Measurements from ENCODE around the gene OSGEP. TPM values are rescaled to one million over a fixed set of nuclear protein-coding genes. Genes with fewer than 3 reads are reported as not detected.

OSGEP gene
- total and polyA plus RNA-seq, 2 of the 13 experiments (the other 11 are each of a cell fraction or from before 2014, with no cell fraction given) = 39.7 to 41.1 TPM

DNA sequence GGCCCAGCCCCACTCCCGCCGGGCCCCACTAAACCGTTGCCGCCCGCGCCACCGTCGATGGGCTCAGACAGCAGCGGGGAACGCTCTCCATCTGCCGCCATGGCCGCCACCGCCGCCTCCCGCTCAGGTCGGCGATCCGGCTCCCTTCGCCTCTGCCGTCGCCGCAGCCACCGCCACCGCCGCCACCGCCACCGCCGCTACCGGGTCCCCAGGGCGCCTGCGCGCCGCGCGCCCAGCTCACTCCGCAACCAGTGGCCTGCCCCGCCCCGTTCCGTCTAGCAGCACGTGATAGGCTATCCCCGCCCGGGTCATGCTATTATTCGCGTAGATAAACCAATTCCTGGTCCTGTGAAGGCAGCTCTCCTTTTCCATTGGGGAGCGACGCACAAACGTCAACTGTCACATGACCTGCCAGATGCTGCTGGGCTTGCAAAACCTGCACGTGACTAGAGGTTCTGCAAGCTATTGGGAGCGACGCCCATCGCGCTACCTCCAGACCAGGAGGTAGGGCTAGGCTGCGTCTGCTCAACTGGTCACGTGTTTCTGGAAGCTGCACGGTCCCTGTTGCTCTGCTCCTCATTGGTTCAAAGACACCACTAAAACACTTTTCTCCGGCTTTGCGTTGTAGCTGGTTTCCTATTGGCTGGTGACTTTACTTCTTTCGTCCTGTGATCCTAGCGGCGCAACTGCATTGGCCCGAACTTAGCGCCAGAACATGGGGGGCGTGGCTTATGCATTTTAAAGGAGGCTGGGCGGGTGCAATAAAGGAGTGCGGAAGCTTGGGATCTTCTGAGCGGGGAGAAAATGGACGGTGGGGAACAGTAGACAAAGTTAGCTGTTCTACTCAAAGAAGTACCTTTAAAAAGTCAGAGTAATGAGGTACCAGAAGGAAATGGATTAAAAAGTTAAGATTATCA, 6.9 kb upstream of the OSGEP start, which contains the start of gene PIP4P1 (continued):
- TF ChIP-seq, protein P1, sequence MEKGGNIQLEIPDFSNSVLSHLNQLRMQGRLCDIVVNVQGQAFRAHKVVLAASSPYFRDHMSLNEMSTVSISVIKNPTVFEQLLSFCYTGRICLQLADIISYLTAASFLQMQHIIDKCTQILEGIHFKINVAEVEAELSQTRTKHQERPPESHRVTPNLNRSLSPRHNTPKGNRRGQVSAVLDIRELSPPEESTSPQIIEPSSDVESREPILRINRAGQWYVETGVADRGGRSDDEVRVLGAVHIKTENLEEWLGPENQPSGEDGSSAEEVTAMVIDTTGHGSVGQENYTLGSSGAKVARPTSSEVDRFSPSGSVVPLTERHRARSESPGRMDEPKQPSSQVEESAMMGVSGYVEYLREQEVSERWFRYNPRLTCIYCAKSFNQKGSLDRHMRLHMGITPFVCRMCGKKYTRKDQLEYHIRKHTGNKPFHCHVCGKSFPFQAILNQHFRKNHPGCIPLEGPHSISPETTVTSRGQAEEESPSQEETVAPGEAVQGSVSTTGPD (CRISPR knock-in tag; IDR thresholded peaks at IDR 0.05) = no peak
- TF ChIP-seq, protein P2, sequence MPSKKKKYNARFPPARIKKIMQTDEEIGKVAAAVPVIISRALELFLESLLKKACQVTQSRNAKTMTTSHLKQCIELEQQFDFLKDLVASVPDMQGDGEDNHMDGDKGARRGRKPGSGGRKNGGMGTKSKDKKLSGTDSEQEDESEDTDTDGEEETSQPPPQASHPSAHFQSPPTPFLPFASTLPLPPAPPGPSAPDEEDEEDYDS (CRISPR knock-in tag; IDR thresholded peaks at IDR 0.05) = peak; percentile 97
- TF ChIP-seq PLRG1 (conservative IDR thresholded peaks at IDR 0.05) = no peak
- TF ChIP-seq SP5 (CRISPR knock-in tag; IDR thresholded peaks at IDR 0.05; ENCODE audit: borderline replicate concordance, low read depth) = peak; percentile 83
- TF ChIP-seq, protein P3, sequence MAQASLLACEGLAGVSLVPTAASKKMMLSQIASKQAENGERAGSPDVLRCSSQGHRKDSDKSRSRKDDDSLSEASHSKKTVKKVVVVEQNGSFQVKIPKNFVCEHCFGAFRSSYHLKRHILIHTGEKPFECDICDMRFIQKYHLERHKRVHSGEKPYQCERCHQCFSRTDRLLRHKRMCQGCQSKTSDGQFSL (CRISPR knock-in tag; IDR thresholded peaks at IDR 0.05) = 0 out of 2 replicates have a peak, but pooled peaks have one; percentile 46
- TF ChIP-seq ZNF816 (CRISPR knock-in tag; IDR thresholded peaks at IDR 0.05; ENCODE audit: borderline replicate concordance) = peak; percentile 94; the same call in 1 of the 2 replicates
- TF ChIP-seq, protein P4, sequence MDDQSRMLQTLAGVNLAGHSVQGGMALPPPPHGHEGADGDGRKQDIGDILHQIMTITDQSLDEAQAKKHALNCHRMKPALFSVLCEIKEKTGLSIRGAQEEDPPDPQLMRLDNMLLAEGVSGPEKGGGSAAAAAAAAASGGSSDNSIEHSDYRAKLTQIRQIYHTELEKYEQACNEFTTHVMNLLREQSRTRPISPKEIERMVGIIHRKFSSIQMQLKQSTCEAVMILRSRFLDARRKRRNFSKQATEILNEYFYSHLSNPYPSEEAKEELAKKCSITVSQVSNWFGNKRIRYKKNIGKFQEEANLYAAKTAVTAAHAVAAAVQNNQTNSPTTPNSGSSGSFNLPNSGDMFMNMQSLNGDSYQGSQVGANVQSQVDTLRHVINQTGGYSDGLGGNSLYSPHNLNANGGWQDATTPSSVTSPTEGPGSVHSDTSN (CRISPR knock-in tag; IDR thresholded peaks at IDR 0.05; ENCODE audit: borderline replicate concordance) = no peak
- TF ChIP-seq GZF1 (CRISPR knock-in tag; IDR thresholded peaks at IDR 0.05) = peak; percentile 46; the same call in 1 of the 2 replicates
- TF ChIP-seq ZNF7 (CRISPR knock-in tag; IDR thresholded peaks at IDR 0.05) = no peak
- TF ChIP-seq, protein P5, sequence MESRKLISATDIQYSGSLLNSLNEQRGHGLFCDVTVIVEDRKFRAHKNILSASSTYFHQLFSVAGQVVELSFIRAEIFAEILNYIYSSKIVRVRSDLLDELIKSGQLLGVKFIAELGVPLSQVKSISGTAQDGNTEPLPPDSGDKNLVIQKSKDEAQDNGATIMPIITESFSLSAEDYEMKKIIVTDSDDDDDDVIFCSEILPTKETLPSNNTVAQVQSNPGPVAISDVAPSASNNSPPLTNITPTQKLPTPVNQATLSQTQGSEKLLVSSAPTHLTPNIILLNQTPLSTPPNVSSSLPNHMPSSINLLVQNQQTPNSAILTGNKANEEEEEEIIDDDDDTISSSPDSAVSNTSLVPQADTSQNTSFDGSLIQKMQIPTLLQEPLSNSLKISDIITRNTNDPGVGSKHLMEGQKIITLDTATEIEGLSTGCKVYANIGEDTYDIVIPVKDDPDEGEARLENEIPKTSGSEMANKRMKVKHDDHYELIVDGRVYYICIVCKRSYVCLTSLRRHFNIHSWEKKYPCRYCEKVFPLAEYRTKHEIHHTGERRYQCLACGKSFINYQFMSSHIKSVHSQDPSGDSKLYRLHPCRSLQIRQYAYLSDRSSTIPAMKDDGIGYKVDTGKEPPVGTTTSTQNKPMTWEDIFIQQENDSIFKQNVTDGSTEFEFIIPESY (CRISPR knock-in tag; IDR thresholded peaks at IDR 0.05) = peak; percentile 78
- peak; percentile 92 for TF ChIP-seq ZNF556 (CRISPR knock-in tag; IDR thresholded peaks at IDR 0.05; ENCODE audit: borderline replicate concordance)
- TF ChIP-seq, protein P6, sequence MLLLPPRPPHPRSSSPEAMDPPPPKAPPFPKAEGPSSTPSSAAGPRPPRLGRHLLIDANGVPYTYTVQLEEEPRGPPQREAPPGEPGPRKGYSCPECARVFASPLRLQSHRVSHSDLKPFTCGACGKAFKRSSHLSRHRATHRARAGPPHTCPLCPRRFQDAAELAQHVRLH (CRISPR knock-in tag; IDR thresholded peaks at IDR 0.05; ENCODE audit: borderline replicate concordance, low read depth) = peak; percentile 96; the same call in 1 of the 2 replicates
- no peak for TF ChIP-seq FOXA1 (IDR thresholded peaks at IDR 0.05)
- peak; percentile 38; the same call in 1 of the 2 replicates for TF ChIP-seq FOXA1 (CRISPR knock-in tag; IDR thresholded peaks at IDR 0.05)
- TF ChIP-seq, protein P7, sequence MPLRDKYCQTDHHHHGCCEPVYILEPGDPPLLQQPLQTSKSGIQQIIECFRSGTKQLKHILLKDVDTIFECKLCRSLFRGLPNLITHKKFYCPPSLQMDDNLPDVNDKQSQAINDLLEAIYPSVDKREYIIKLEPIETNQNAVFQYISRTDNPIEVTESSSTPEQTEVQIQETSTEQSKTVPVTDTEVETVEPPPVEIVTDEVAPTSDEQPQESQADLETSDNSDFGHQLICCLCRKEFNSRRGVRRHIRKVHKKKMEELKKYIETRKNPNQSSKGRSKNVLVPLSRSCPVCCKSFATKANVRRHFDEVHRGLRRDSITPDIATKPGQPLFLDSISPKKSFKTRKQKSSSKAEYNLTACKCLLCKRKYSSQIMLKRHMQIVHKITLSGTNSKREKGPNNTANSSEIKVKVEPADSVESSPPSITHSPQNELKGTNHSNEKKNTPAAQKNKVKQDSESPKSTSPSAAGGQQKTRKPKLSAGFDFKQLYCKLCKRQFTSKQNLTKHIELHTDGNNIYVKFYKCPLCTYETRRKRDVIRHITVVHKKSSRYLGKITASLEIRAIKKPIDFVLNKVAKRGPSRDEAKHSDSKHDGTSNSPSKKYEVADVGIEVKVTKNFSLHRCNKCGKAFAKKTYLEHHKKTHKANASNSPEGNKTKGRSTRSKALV (CRISPR knock-in tag; IDR thresholded peaks at IDR 0.05) = 0 out of 2 replicates have a peak, but pooled peaks have one; percentile 49
